H1 (cell line): ENCODE results near the gene CHD5. TPM values are rescaled to one million over a fixed set of nuclear protein-coding genes. Genes with fewer than 3 reads are reported as not detected.

Experiments
- CBX5 ChIP-seq: fragments of 300-800, 300-1000 bp; sonication (generic); IDR thresholded peaks from 2 replicates; pipeline ENCODE4 v1.7.1; 2016; ENCODE audit warnings: antibody characterized with exemption, low read length, low read depth
- CBX8 ChIP-seq: fragments of 300-800, 300-1000 bp; sonication (generic); IDR thresholded peaks from 2 replicates; pipeline ENCODE4 v1.7.1; 2016; ENCODE audit warnings: low read depth, low read length, borderline replicate concordance
- EZH2 ChIP-seq: fragments of 200-600 bp; sonication (generic); IDR thresholded peaks from 2 replicates; pipeline ENCODE4 v1.7.1; 2012; ENCODE audit warnings: low read depth, mild to moderate bottlenecking, moderate library complexity, low read length, inconsistent platforms; ENCODE audit not compliant: severe bottlenecking
- FOSL1 ChIP-seq: IDR thresholded peaks from 2 replicates; pipeline ENCODE4 v1.6.1; 2011; ENCODE audit warnings: mild to moderate bottlenecking, low read depth, low read length, moderate library complexity; ENCODE audit not compliant: insufficient read depth
- MAFK ChIP-seq: IDR thresholded peaks from 2 replicates; pipeline ENCODE4 v1.6.1; 2012; ENCODE audit warnings: low read depth, mild to moderate bottlenecking, improper control_type of control experiment, low read length
- POU5F1 ChIP-seq: IDR thresholded peaks from 2 replicates; pipeline ENCODE4 v1.6.1; 2011; ENCODE audit warnings: low read depth, mild to moderate bottlenecking, low read length, moderate library complexity
- RBBP5 ChIP-seq: IDR thresholded peaks from 2 replicates; pipeline ENCODE4 v1.7.1; 2012; ENCODE audit warnings: low read depth, mild to moderate bottlenecking, inconsistent platforms, low read length, moderate library complexity, borderline replicate concordance
- RFX5 ChIP-seq: IDR thresholded peaks from 2 replicates; pipeline ENCODE4 v1.6.1; 2011; ENCODE audit warnings: low read depth, low read length, improper control_type of control experiment, borderline replicate concordance
- RXRA ChIP-seq: IDR thresholded peaks from 2 replicates; pipeline ENCODE4 v1.6.1; 2011; ENCODE audit warnings: low read depth, mild to moderate bottlenecking, low read length, moderate library complexity; ENCODE audit not compliant: insufficient read depth
- SP2 ChIP-seq: IDR thresholded peaks from 2 replicates; pipeline ENCODE4 v1.6.1; 2012; ENCODE audit warnings: mild to moderate bottlenecking, low read length, inconsistent platforms
- SP4 ChIP-seq: IDR thresholded peaks from 2 replicates; pipeline ENCODE4 v1.6.1; 2012; ENCODE audit warnings: low read length, inconsistent platforms
- polyA plus RNA-seq, 7 experiments: library from polyadenylated mRNA; depleted of rRNA in 3 of 7; stranded (reverse) in 5 of 7; unstranded in 2 of 7; fragments of >200 nt in 5 of 7; fragments of 200-250 nt in 2 of 7; gene quantifications; 1 replicate in 5 of 7; 2 replicates in 1 of 7; 4 replicates in 1 of 7; pipeline versions ENCODE4 v1.2.1 to v1.2.3, GENCODE V29; 2011 to 2013; ENCODE audit warnings: missing spikeins in 2 of 7, mixed read lengths in 2 of 7
- total RNA-seq: library from RNA; stranded (reverse); fragmentation: NEBNext Ultra II Directional; extraction: Animal tissue kit (Norgen Biotek cat#: 25700); gene quantifications from 2 replicates; pipeline ENCODE4 v1.2.1, GENCODE V29; 2021
- TF ChIP-seq, protein P1 (sequence below): fragments of 300-600 bp; sonication (generic); IDR thresholded peaks from 2 replicates; pipeline ENCODE4 v1.7.1; 2012; ENCODE audit warnings: low read length, moderate library complexity, mild to moderate bottlenecking, inconsistent platforms; ENCODE audit not compliant: insufficient replicate concordance

CHD5 gene
- total and polyA plus RNA-seq, 2 of the 8 experiments (the other 6 are each of a cell fraction or from before 2014, with no cell fraction given) = 0.42 to 1.8 TPM

DNA sequence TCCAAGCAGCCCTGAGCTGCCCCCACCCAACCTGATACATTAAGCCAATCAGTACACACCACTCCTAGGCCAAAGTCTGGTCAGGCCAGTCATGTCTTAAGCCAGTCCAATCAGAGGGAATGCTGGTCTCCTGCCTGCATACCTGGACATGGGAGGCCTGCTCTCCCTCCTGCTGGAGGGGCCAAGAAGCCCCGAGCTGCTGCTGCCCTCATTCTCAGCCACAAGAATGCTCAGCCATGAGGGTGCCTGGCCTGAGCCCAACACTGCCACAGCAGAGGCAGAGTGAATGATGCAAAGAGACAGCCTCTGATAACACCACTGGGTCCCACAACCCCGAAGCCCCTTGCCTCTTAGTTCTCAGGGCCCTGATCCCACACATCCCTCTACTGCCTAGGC is 23.0 kb downstream of the CHD5 start (continued):
- TF ChIP-seq, protein P1, sequence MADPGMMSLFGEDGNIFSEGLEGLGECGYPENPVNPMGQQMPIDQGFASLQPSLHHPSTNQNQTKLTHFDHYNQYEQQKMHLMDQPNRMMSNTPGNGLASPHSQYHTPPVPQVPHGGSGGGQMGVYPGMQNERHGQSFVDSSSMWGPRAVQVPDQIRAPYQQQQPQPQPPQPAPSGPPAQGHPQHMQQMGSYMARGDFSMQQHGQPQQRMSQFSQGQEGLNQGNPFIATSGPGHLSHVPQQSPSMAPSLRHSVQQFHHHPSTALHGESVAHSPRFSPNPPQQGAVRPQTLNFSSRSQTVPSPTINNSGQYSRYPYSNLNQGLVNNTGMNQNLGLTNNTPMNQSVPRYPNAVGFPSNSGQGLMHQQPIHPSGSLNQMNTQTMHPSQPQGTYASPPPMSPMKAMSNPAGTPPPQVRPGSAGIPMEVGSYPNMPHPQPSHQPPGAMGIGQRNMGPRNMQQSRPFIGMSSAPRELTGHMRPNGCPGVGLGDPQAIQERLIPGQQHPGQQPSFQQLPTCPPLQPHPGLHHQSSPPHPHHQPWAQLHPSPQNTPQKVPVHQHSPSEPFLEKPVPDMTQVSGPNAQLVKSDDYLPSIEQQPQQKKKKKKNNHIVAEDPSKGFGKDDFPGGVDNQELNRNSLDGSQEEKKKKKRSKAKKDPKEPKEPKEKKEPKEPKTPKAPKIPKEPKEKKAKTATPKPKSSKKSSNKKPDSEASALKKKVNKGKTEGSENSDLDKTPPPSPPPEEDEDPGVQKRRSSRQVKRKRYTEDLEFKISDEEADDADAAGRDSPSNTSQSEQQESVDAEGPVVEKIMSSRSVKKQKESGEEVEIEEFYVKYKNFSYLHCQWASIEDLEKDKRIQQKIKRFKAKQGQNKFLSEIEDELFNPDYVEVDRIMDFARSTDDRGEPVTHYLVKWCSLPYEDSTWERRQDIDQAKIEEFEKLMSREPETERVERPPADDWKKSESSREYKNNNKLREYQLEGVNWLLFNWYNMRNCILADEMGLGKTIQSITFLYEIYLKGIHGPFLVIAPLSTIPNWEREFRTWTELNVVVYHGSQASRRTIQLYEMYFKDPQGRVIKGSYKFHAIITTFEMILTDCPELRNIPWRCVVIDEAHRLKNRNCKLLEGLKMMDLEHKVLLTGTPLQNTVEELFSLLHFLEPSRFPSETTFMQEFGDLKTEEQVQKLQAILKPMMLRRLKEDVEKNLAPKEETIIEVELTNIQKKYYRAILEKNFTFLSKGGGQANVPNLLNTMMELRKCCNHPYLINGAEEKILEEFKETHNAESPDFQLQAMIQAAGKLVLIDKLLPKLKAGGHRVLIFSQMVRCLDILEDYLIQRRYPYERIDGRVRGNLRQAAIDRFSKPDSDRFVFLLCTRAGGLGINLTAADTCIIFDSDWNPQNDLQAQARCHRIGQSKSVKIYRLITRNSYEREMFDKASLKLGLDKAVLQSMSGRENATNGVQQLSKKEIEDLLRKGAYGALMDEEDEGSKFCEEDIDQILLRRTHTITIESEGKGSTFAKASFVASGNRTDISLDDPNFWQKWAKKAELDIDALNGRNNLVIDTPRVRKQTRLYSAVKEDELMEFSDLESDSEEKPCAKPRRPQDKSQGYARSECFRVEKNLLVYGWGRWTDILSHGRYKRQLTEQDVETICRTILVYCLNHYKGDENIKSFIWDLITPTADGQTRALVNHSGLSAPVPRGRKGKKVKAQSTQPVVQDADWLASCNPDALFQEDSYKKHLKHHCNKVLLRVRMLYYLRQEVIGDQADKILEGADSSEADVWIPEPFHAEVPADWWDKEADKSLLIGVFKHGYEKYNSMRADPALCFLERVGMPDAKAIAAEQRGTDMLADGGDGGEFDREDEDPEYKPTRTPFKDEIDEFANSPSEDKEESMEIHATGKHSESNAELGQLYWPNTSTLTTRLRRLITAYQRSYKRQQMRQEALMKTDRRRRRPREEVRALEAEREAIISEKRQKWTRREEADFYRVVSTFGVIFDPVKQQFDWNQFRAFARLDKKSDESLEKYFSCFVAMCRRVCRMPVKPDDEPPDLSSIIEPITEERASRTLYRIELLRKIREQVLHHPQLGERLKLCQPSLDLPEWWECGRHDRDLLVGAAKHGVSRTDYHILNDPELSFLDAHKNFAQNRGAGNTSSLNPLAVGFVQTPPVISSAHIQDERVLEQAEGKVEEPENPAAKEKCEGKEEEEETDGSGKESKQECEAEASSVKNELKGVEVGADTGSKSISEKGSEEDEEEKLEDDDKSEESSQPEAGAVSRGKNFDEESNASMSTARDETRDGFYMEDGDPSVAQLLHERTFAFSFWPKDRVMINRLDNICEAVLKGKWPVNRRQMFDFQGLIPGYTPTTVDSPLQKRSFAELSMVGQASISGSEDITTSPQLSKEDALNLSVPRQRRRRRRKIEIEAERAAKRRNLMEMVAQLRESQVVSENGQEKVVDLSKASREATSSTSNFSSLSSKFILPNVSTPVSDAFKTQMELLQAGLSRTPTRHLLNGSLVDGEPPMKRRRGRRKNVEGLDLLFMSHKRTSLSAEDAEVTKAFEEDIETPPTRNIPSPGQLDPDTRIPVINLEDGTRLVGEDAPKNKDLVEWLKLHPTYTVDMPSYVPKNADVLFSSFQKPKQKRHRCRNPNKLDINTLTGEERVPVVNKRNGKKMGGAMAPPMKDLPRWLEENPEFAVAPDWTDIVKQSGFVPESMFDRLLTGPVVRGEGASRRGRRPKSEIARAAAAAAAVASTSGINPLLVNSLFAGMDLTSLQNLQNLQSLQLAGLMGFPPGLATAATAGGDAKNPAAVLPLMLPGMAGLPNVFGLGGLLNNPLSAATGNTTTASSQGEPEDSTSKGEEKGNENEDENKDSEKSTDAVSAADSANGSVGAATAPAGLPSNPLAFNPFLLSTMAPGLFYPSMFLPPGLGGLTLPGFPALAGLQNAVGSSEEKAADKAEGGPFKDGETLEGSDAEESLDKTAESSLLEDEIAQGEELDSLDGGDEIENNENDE = no peak
- no peak for TF ChIP-seq SP2
- TF ChIP-seq EZH2 = no peak
- no peak for TF ChIP-seq RFX5
- TF ChIP-seq SP4 = no peak
- no peak for TF ChIP-seq CBX5
- TF ChIP-seq RBBP5 = no peak
- no peak for TF ChIP-seq RXRA
- no peak for TF ChIP-seq FOSL1
- TF ChIP-seq POU5F1 = no peak
- TF ChIP-seq CBX8 = no peak
- no peak for TF ChIP-seq MAFK
